LNCAP (cell line): ENCODE results near the gene CACNA1B.

ENCODE experiments used
- TF ChIP-seq, protein P1 (sequence below): fragments of 450-650 bp; IDR thresholded peaks from 2 replicates; pipeline ENCODE4 v1.5.1; 2017; ENCODE audit warnings: mild to moderate bottlenecking

CACNA1B gene

DNA sequence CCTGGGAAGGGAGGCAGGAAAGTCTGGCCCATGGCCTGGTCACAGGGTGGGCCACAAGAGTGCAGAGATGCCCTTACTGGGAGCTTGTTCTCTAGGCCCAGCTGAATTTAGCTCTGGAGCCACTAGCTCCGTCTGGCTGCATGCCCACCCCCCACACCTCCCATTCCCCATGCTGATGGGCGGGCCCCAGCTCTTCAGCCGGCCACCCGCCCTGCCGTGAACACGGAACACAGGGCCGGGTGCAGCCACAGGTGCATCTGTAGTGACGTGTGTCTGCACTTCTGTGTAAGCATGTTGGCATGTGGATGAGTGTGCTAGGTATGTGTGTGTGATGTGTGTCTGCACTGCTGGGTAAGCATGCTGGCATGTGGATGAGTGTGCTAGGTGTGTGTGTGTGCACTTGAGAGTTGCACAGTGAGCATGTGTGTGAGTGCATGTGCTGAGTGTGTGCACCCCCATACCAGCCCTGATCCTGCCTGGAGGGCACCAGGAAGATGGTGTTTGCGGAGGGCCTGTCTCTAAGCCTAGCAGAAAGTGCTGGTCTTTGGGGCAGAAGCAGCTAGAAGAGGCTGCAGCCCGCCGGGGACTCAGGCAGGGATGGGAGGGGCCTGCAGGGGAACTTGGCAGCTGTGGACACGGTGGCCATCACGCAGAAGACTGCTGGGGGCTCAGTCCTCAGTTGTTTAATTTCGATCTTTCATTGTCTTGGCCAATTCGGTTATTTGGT, 136.4 kb downstream of the CACNA1B start:
- TF ChIP-seq, protein P1, sequence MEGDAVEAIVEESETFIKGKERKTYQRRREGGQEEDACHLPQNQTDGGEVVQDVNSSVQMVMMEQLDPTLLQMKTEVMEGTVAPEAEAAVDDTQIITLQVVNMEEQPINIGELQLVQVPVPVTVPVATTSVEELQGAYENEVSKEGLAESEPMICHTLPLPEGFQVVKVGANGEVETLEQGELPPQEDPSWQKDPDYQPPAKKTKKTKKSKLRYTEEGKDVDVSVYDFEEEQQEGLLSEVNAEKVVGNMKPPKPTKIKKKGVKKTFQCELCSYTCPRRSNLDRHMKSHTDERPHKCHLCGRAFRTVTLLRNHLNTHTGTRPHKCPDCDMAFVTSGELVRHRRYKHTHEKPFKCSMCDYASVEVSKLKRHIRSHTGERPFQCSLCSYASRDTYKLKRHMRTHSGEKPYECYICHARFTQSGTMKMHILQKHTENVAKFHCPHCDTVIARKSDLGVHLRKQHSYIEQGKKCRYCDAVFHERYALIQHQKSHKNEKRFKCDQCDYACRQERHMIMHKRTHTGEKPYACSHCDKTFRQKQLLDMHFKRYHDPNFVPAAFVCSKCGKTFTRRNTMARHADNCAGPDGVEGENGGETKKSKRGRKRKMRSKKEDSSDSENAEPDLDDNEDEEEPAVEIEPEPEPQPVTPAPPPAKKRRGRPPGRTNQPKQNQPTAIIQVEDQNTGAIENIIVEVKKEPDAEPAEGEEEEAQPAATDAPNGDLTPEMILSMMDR: no peak

DNA sequence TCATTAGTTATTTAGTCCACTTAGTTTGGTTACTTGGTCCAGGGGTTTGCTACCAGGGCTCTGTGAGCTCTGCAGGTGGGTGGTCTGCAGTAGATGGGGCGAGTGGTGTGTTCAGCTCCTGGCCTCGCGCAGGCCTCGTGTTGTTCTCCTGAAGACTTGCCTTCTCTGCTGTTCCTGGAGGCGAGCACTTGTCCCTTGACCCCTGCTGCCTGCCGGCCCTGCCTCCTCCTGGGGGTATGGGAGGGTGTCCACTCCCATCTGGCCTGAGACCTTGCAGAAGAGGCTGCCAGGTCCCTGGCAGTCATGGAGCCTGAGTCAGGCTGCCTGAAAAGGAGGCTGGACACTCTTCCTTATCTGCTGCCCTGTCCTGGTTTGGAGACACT, 137.0 kb downstream of the CACNA1B start:
- TF ChIP-seq, protein P1: no peak

DNA sequence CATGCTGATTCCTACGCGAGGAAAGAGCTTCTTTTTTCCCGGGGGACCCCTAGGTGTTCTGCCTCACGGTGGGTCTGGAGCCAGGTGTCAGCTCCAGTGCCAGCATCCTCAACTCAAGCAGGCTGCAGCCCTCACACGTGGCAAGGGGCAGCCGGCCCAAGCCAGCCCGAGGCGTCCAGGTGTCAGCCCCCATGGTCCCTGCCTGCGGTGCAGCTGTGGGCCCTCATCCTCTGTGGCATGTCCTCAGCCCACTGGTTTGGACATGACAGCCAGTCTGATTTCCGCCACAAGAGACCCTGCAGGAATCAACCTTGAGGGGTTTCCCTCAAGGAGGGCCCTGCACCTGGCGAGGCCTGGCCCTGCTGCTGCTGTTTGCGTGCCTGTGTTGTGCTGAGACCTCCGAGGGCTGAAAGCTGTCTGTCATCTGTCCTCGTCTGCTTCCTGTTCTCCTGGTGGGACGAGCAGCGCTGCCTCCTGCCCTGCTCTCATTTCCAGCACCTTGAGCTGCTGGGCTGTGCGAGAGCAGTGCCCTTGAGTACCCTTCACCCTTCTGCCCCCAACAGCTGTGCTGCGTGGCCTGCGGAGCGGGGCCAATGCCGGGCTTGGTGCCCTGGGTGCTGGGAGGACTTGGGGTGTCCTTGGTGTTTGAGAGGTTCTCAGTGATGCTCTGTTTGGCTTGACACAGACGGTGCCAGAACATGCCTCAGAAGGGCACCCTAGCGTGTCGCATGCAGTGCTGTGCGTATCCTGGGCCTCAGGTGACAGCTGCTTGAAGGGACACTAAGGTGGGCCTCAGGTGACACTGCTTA, 137.6 kb downstream of the CACNA1B start:
- TF ChIP-seq, protein P1: no peak

DNA sequence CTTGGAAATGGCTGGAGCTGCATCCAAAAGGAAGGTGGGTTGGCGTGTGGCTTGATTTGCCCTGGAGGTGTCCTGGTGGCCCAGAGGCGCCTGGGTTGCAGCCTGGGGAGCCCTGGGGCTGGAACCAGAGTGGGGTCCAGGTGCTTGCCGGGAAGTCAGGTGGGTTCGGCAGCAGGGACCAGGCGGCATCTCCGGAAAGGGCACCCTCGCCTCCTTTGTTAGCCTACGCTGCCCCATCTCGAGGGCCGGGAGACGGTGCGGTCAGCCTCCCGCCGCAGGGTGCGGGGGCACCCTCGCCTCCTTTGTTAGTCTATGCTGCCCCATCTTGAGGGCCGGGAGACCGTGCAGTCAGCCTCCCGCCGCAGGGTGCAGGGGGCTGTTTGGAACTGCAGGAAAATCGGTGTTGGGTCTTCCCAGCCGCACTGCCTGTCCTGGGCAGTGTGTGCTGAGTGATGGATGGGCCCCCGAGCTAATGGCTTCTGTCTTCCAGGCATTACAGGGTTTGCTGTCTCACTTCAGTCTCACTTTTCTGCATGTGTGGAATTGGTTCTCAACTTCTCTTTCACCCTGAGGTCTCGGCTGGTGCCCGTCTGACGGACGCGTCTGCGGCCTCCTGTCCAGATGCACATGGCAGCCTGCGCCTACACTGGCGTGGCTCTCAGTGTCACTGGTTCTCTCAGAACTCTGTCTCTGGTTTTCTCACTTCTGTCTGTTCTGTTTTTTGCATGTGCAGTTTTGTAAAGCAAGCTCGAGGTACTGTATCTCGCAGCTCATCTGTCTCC, 139.0 kb downstream of the CACNA1B start:
- TF ChIP-seq, protein P1: no peak

DNA sequence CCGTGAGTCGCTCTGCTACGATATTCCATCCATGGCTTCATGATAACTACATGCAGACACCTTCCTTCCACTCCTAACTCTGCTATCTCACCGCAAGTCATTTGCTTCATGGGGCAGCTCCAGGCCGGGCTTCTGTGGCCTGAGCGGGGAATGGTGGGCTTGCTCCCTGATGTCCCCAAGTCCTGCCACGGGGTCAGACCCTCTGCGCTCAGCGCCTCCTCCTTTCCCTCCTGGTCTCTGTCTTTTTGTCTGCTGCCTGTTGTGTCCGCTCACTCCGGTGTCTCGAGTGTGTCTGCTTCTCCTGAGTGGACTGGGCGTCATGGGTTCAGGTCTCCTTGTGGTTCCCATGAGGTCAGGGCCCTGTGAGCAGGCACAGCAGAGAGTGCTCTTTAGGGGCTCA, 139.6 kb downstream of the CACNA1B start:
- TF ChIP-seq, protein P1: no peak

DNA sequence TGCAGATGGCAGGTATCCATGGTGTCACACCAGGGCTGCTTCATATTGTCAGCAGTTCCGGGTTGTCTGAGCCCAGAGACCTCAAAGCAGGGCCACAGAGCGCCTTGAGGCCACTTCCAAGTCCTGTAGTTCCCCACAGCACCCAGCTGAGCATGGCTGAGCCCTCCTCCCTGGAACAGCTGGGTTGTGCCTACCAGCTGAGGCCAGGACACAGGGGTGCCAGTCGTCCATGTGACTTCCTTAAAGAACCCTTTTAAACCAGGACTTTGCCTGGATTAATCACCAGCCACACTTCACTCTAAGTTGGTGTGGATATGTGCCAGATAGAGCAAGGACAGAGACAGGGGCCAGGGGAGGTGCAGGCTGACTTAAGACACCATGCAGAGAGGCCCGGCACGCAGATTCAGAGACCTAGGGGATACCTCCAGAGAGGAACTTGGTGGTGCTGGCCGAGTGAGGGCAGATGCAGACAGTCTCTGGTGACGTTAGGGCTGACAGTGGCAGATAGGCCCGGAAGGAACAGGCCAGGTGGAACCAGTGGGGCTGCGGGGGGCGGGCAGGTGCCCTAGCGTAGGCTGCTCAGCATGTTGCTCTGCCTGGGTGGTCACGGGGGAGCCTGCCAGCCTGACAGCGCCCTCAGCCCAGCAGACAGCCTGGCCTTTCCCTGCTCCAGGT, 142.7 kb downstream of the CACNA1B start:
- TF ChIP-seq, protein P1: no peak

DNA sequence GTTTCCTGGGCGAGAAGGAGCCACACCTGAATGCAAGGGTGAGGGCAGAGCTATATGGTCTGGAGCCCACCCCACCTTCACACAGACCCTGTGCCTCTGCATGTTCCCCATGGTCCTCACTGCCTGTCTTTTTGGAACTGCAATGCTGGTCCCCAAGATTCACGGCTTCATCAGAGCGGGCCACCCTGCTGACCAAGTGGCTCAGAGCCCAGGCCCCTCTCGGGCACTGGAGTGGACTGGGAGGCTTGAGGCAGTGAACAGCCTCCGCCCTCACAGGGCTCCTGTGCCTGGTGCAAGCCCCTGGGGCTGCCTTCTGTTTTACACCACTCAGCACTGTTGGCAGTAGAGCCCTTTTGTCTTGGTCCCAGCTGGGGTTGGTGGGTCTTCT, 143.2 kb downstream of the CACNA1B start:
- TF ChIP-seq, protein P1: no peak
